ENCODE data around the gene PAFAH1B1.

The PAFAH1B1 gene

GRCh38 chr17:2723505-2723996 is 130.1 kb downstream of the PAFAH1B1 start:
- DNase-seq: no peak

GRCh38 chr17:2723997-2724783 is 130.7 kb downstream of the PAFAH1B1 start:
- DNase-seq: no peak

GRCh38 chr17:2724784-2725164 is 131.3 kb downstream of the PAFAH1B1 start:
- peak; percentile 47 to 54 for DNase-seq

GRCh38 chr17:2730764-2731353 is 137.4 kb downstream of the PAFAH1B1 start:
- DNase-seq: no peak

DNA sequence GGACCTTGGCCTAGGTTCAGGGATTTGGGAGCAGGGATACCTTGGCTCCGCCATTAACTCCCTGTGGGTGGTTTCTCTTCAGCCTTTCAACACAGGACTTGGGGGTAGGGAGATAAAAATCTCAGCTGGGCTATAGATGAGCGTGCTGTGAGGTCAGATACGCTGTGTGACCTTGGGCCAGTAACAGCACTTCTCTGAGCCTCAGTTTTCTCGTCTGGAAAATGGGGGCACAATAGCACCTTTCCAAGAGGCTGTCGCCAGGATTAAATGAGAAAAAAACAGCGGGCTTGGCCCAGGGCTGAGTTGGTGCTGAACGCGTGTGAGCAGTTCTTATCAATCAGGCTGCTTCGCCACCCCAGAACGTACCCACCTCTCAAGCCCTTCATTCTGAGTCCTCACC is 138.4 kb downstream of the PAFAH1B1 start:
- no peak for DNase-seq

- DNase-seq: no peak
Measured at GRCh38 chr17:2734939-2735338, 141.5 kb downstream of the PAFAH1B1 start.
